Endothelial cell of umbilical vein (primary cell): ENCODE data around the gene TRABD2A.

Source experiments
- CTCF ChIP-seq, 2 donors: IDR thresholded peaks; 1 replicate in 1 of 2; 2 replicates in 1 of 2; pipeline ENCODE4 v1.5.1; 2011; ENCODE audit warnings: low read length in 2 of 2, mild to moderate bottlenecking in 2 of 2, moderate library complexity in 2 of 2, control low read depth in 1 of 2, inconsistent platforms in 1 of 2, low read depth in 1 of 2; ENCODE audit not compliant: insufficient read depth in 1 of 2; ENCODE audit errors: extremely low read depth in 1 of 2
- EZH2 ChIP-seq: IDR thresholded peaks from 2 replicates; pipeline ENCODE4 v1.6.1; 2012; ENCODE audit warnings: borderline replicate concordance, low read depth, mild to moderate bottlenecking, moderate library complexity, low read length, inconsistent platforms; ENCODE audit not compliant: severe bottlenecking
- FOS ChIP-seq: IDR thresholded peaks from 2 replicates; pipeline ENCODE4 v1.6.1; 2011; ENCODE audit warnings: mild to moderate bottlenecking, low read length, moderate library complexity, borderline replicate concordance; ENCODE audit not compliant: insufficient read depth
- MAX ChIP-seq: IDR thresholded peaks from 2 replicates; pipeline ENCODE4 v1.6.1; 2011; ENCODE audit not compliant: insufficient read depth, insufficient read length
- MYC ChIP-seq: IDR thresholded peaks from one replicate; pipeline ENCODE4 v1.6.1; 2011; ENCODE audit warnings: mild to moderate bottlenecking, low read depth, low read length
- POLR2AphosphoS5 ChIP-seq: IDR thresholded peaks from 2 replicates; pipeline ENCODE4 v1.6.1; 2012; ENCODE audit warnings: low read depth, mild to moderate bottlenecking, control low read depth, low read length, moderate library complexity; ENCODE audit not compliant: insufficient read depth

- TF ChIP-seq CTCF (IDR thresholded peaks at IDR 0.05; ENCODE audit: extremely low read depth in 1 of 2, insufficient read depth in 1 of 2, low read depth in 1 of 2, low read length in 2 of 2) (no peak), FOS (no peak), EZH2 (no peak), POLR2AphosphoS5 (no peak), MYC (no peak), MAX (no peak)
These were observed 47.3 kb downstream of the TRABD2A start for GRCh38 chr2:84833481-84834150.
